OCI-LY1 (cell line): ENCODE results near the gene SYT6.

Experiments used
- H2AFZ ChIP-seq: fragments of 200-600 bp; sonication (generic), shearing (Covaris generic); 2 replicates; pipeline ENCODE4 v1.6.0; 2014; ENCODE audit warnings: antibody characterized with exemption, mild to moderate bottlenecking, low read length
- H3F3A ChIP-seq: fragments of 200-600 bp; sonication (generic), shearing (Covaris generic); 2 replicates; pipeline ENCODE4 v1.6.0; 2014; ENCODE audit warnings: mild to moderate bottlenecking, antibody characterized with exemption, low read length, moderate library complexity; ENCODE audit not compliant: insufficient read depth
- H3K27ac ChIP-seq: fragments of 200-600 bp; sonication (generic); 2 replicates; pipeline ENCODE4 v1.5.1; 2014; ENCODE audit warnings: low read length, mixed run types, mild to moderate bottlenecking, low read depth; ENCODE audit not compliant: poor library complexity, severe bottlenecking
- H3K27me3 ChIP-seq: fragments of 200-600 bp; sonication (generic); 2 replicates; pipeline ENCODE4 v1.6.0; 2014; ENCODE audit warnings: antibody characterized with exemption, mild to moderate bottlenecking, low read length, moderate library complexity; ENCODE audit not compliant: insufficient read depth
- H3K36me3 ChIP-seq: fragments of 200-600 bp; sonication (generic); 2 replicates; pipeline ENCODE4 v1.6.1; 2014; ENCODE audit warnings: mild to moderate bottlenecking, antibody characterized with exemption, low read length, moderate library complexity, mixed read lengths; ENCODE audit not compliant: insufficient read depth
- H3K4me1 ChIP-seq: fragments of 200-600 bp; sonication (generic); 2 replicates; pipeline ENCODE4 v1.5.1; 2014; ENCODE audit warnings: mild to moderate bottlenecking, low read length, moderate library complexity; ENCODE audit not compliant: insufficient read depth, severe bottlenecking
- H3K4me2 ChIP-seq: fragments of 200-600 bp; sonication (generic), shearing (Covaris generic); 2 replicates; pipeline ENCODE4 v1.6.1; 2014; ENCODE audit warnings: low read length
- H3K4me3 ChIP-seq: fragments of 200-600 bp; sonication (generic); 2 replicates; pipeline ENCODE4 v1.5.1; 2014; ENCODE audit warnings: low read length, low read depth, mild to moderate bottlenecking, mixed read lengths; ENCODE audit not compliant: poor library complexity, severe bottlenecking
- H3K79me2 ChIP-seq: fragments of 200-600 bp; shearing (Covaris generic); 2 replicates; pipeline ENCODE4 v1.6.1; 2016; ENCODE audit warnings: mixed run types, low read length, mixed read lengths; ENCODE audit not compliant: insufficient read depth
- H3K9ac ChIP-seq: fragments of 200-600 bp; sonication (generic), shearing (Covaris generic); 2 replicates; pipeline ENCODE4 v1.6.1; 2014; ENCODE audit warnings: mild to moderate bottlenecking, low read length, mixed read lengths
- H3K9me2 ChIP-seq: fragments of 200-600 bp; sonication (generic), shearing (Covaris generic); 2 replicates; pipeline ENCODE4 v1.6.1; 2014; ENCODE audit warnings: low read depth, mild to moderate bottlenecking, low read length, mixed read lengths
- H3K9me3 ChIP-seq: fragments of 200-600 bp; shearing (Covaris generic); 2 replicates; pipeline ENCODE4 v1.6.1; 2014; ENCODE audit warnings: low read length, mixed read lengths
- H4K20me1 ChIP-seq: fragments of 200-600 bp; sonication (generic), shearing (Covaris generic); 2 replicates; pipeline ENCODE4 v1.6.0; 2016; ENCODE audit warnings: mild to moderate bottlenecking, low read length; ENCODE audit not compliant: insufficient read depth
- CTCF ChIP-seq: fragments of 200-600 bp; sonication (generic), shearing (Covaris generic); IDR thresholded peaks from 2 replicates; pipeline ENCODE4 v1.5.1; 2017; ENCODE audit warnings: mild to moderate bottlenecking, antibody characterized with exemption, low read length, moderate library complexity, mixed read lengths
- EZH2 ChIP-seq: fragments of 200-600 bp; sonication (generic), shearing (Covaris generic); IDR thresholded peaks from 2 replicates; pipeline ENCODE4 v1.8.0; 2017; ENCODE audit warnings: borderline replicate concordance, mixed run types, mild to moderate bottlenecking, antibody characterized with exemption, low read length, moderate library complexity, mixed read lengths

The SYT6 gene

GRCh38 chr1:114189398-114189797 lies 35.7 kb upstream of the SYT6 start:
- no peaks in the 10 kb centered on the region for H3K9me3 ChIP-seq
- H4K20me1 ChIP-seq: no peaks in the 10 kb centered on the region
- no peak overlapping the region for H3K4me2 ChIP-seq
- no peaks in the 10 kb centered on the region for H3K79me2 ChIP-seq
- no peaks in the 10 kb centered on the region for H3F3A ChIP-seq
- H3K36me3 ChIP-seq: no peaks in the 10 kb centered on the region
- no peak for TF ChIP-seq EZH2
- no peak for TF ChIP-seq CTCF
- no peaks in the 10 kb centered on the region for H3K4me1 ChIP-seq
- no peaks in the 10 kb centered on the region; the same call in 1 of the 2 replicates for H3K27me3 ChIP-seq
- no peak overlapping the region for H2AFZ ChIP-seq
- no peak overlapping the region for H3K27ac ChIP-seq
- no peak overlapping the region for H3K9ac ChIP-seq
- H3K9me2 ChIP-seq: no peaks in the 10 kb centered on the region
- H3K4me3 ChIP-seq: no peak overlapping the region

GRCh38 chr1:114181356-114181755 lies 27.7 kb upstream of the SYT6 start:
- no peaks in the 10 kb centered on the region for H3K27me3 ChIP-seq
- no peak overlapping the region for H2AFZ ChIP-seq
- no peaks in the 10 kb centered on the region for H3K79me2 ChIP-seq
- H3K4me2 ChIP-seq: no peak overlapping the region
- no peaks in the 10 kb centered on the region for H3K9me2 ChIP-seq
- no peak overlapping the region for H3K9ac ChIP-seq
- no peaks in the 10 kb centered on the region for H4K20me1 ChIP-seq
- H3K4me1 ChIP-seq: no peaks in the 10 kb centered on the region
- no peak overlapping the region for H3K27ac ChIP-seq
- H3K36me3 ChIP-seq: no peaks in the 10 kb centered on the region
- H3K9me3 ChIP-seq: no peaks in the 10 kb centered on the region
- no peak for TF ChIP-seq EZH2
- no peaks in the 10 kb centered on the region for H3F3A ChIP-seq
- no peak overlapping the region for H3K4me3 ChIP-seq

- H3K9me3 ChIP-seq: no peaks in the 10 kb centered on the region
- no peak overlapping the region for H2AFZ ChIP-seq
- H3K9me2 ChIP-seq: no peaks in the 10 kb centered on the region
- H3K36me3 ChIP-seq: no peaks in the 10 kb centered on the region
- H3K27ac ChIP-seq: no peak overlapping the region
- no peak overlapping the region for H3K4me3 ChIP-seq
- no peaks in the 10 kb centered on the region for H3F3A ChIP-seq
- TF ChIP-seq EZH2 (no peak), CTCF (no peak)
- H4K20me1 ChIP-seq: no peaks in the 10 kb centered on the region
- H3K4me1 ChIP-seq: no peaks in the 10 kb centered on the region
- H3K9ac ChIP-seq: no peak overlapping the region
- no peaks in the 10 kb centered on the region for H3K79me2 ChIP-seq
- H3K27me3 ChIP-seq: no peaks in the 10 kb centered on the region
- no peak overlapping the region for H3K4me2 ChIP-seq
These were observed 27.1 kb upstream of the SYT6 start for GRCh38 chr1:114180742-114181141.

- H4K20me1 ChIP-seq: no peaks in the 10 kb centered on the region
- TF ChIP-seq EZH2: no peak
- no peak for TF ChIP-seq CTCF
- no peak overlapping the region for H2AFZ ChIP-seq
- no peak overlapping the region for H3K4me3 ChIP-seq
- H3K4me2 ChIP-seq: no peak overlapping the region
- no peak overlapping the region for H3K9ac ChIP-seq
- H3K27me3 ChIP-seq: no peaks in the 10 kb centered on the region
- H3K27ac ChIP-seq: no peak overlapping the region
- no peaks in the 10 kb centered on the region for H3K79me2 ChIP-seq
- no peaks in the 10 kb centered on the region for H3K9me3 ChIP-seq
- no peaks in the 10 kb centered on the region for H3K4me1 ChIP-seq
- no peaks in the 10 kb centered on the region for H3K9me2 ChIP-seq
- no peaks in the 10 kb centered on the region for H3K36me3 ChIP-seq
- H3F3A ChIP-seq: no peaks in the 10 kb centered on the region
These were observed 25.3 kb upstream of the SYT6 start for GRCh38 chr1:114178936-114179335.
